ENCODE results near the gene CSF1. TPM values are rescaled to one million over a fixed set of nuclear protein-coding genes. Genes with fewer than 3 reads are reported as not detected.
A peak's percentile ranks its signal among the peaks of the same experiment; 100 is the strongest.

Gene CSF1
- polyA plus RNA-seq, 3 donors = 0.11 to 0.69 (median 0.38) TPM

- DNase-seq = peak in 1 of 3 donors; percentile 4
- Histone ChIP-seq H3K9me3 (replicated peaks in 1 of 2; ENCODE audit: control insufficient read depth in 1 of 2, insufficient read depth in 1 of 2, low read length in 2 of 2) (no peaks in the 10 kb centered on the region), H2AFZ (ENCODE audit: insufficient read depth, low read depth, low read length, poor library complexity, severe bottlenecking) (no peak overlapping the region), H3K4me1 (ENCODE audit: control insufficient read depth in 1 of 2, insufficient read depth in 2 of 2, low read length in 2 of 2) (peaks cover 12 to 16% of the 10 kb centered on the region in 2 donors), H3K79me2 (ENCODE audit: insufficient read depth, low read length) (no peaks in the 10 kb centered on the region), H3K9ac (ENCODE audit: insufficient read depth, low read length, poor library complexity, severe bottlenecking) (no peak overlapping the region), H3K4me3 (replicated peaks in 1 of 3; ENCODE audit: low read depth in 2 of 3, low read length in 3 of 3) (no peak overlapping the region), H3K27me3 (ENCODE audit: control insufficient read depth in 2 of 2, insufficient read depth in 2 of 2, low read length in 2 of 2) (no peaks in the 10 kb centered on the region), H4K20me1 (ENCODE audit: insufficient read depth, low read length) (no peaks in the 10 kb centered on the region), H3K27ac (ENCODE audit: low read depth in 1 of 2, low read length in 2 of 2) (no peak overlapping the region), H3K36me3 (replicated peaks in 1 of 2; ENCODE audit: control insufficient read depth in 1 of 2, insufficient read depth in 2 of 2, low read length in 2 of 2) (no peaks in the 10 kb centered on the region), H3K4me2 (replicated peaks; ENCODE audit: extremely low read depth, low read length, poor library complexity, severe bottlenecking) (no peak overlapping the region)
- Mint-ChIP-seq H3K27me3 (ENCODE audit: low read depth in 3 of 3) (peaks cover 2 to 8% (median 7%) of the 10 kb centered on the region in 3 donors), H3K4me1 (peaks cover 15% of the 10 kb centered on the region), H3K4me3 (no peak overlapping the region), H3K36me3 (no peaks in the 10 kb centered on the region), H3K27ac (no peak overlapping the region), H3K9me3 (peaks cover 0 to 8% (median 2%) of the 10 kb centered on the region in 7 donors)
- WGBS (ENCODE audit: insufficient coverage) = 69% methylated on average over 5 of the region's 10 CpGs
- TF ChIP-seq CTCF (IDR thresholded peaks at IDR 0.05) = no peak
- intact Hi-C loops (cut with micrococcal nuclease) = no loop called here
Observed at GRCh38 chr1:109931189-109931731, 20.6 kb downstream of the CSF1 start.

- no peak for TF ChIP-seq CTCF (IDR thresholded peaks at IDR 0.05)
- no peak overlapping the region for H3K27ac Mint-ChIP-seq
- intact Hi-C loops (cut with micrococcal nuclease) = no loop called here
Observed at GRCh38 chr1:109931911-109932636, 21.4 kb downstream of the CSF1 start.

More at GRCh38 chr1:109931911-109932636, 21.4 kb downstream of the CSF1 start:
- H3K4me3 ChIP-seq (replicated peaks in 1 of 3; ENCODE audit: low read depth in 2 of 3, low read length in 3 of 3) = no peak overlapping the region
- H3K36me3 ChIP-seq (replicated peaks in 1 of 2; ENCODE audit: control insufficient read depth in 1 of 2, insufficient read depth in 2 of 2, low read length in 2 of 2) = no peaks in the 10 kb centered on the region
- no peak for DNase-seq
- H3K27ac ChIP-seq (ENCODE audit: low read depth in 1 of 2, low read length in 2 of 2) = no peak overlapping the region
- whole genome bisulfite sequencing (ENCODE audit: insufficient coverage) = no CpG with 5 or more reads among the region's 3 CpGs
- Mint-ChIP-seq H3K36me3 (peaks cover 0 to 4% of the 10 kb centered on the region in 2 donors), H3K27me3 (ENCODE audit: low read depth in 3 of 3) (peaks cover 2 to 8% (median 7%) of the 10 kb centered on the region in 3 donors), H3K9me3 (peaks cover 7 to 13% (median 8%) of the 10 kb centered on the region in 7 donors), H3K4me1 (peaks cover 15% of the 10 kb centered on the region), H3K4me3 (no peak overlapping the region)
- peaks cover 0 to 3% of the 10 kb centered on the region in 2 donors for H3K9me3 ChIP-seq (replicated peaks in 1 of 2; ENCODE audit: control insufficient read depth in 1 of 2, insufficient read depth in 1 of 2, low read length in 2 of 2)
- H2AFZ ChIP-seq (ENCODE audit: insufficient read depth, low read depth, low read length, poor library complexity, severe bottlenecking) = no peak overlapping the region
- no peaks in the 10 kb centered on the region for H3K27me3 ChIP-seq (ENCODE audit: control insufficient read depth in 2 of 2, insufficient read depth in 2 of 2, low read length in 2 of 2)
- no peak overlapping the region for H3K4me2 ChIP-seq (replicated peaks; ENCODE audit: extremely low read depth, low read length, poor library complexity, severe bottlenecking)
- peaks cover 12 to 16% of the 10 kb centered on the region in 2 donors for H3K4me1 ChIP-seq (ENCODE audit: control insufficient read depth in 1 of 2, insufficient read depth in 2 of 2, low read length in 2 of 2)
- no peaks in the 10 kb centered on the region for H3K79me2 ChIP-seq (ENCODE audit: insufficient read depth, low read length)
- H3K9ac ChIP-seq (ENCODE audit: insufficient read depth, low read length, poor library complexity, severe bottlenecking) = no peak overlapping the region
- H4K20me1 ChIP-seq (ENCODE audit: insufficient read depth, low read length) = no peaks in the 10 kb centered on the region

Measured in CD14-positive monocyte (primary cell).